ENCODE measurements around the gene PPM1J. TPM values are rescaled to one million over a fixed set of nuclear protein-coding genes. Genes with fewer than 3 reads are reported as not detected.

The PPM1J gene
- total RNA-seq, 1 experiment from 2014 or later, result 19.3 TPM

DNA sequence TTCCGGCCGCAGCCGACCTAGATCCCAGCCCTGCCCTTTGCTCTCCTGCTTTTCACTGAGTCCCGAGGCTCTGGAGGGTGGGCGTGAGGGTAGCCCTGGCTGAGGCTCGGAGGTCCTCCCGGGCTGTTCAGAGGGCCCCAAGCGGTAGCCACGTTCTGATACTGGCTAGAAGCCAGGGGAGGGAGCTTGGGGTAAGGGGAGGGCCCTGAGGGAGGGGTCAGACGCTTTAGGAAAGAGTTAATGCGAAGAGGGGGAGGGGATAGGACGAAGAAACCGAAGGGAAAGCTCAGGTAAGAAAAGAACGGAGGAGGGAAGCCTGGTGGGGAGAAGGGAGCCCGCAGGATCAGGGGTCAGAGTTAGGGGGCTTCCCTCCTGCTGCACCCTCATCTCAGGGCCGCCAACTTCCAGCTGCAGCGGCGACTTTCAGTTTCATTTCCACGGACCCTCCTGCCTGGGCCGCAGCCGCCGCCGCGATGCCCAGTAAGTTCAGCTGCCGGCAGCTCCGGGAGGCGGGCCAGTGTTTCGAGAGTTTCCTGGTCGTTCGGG lies 40.6 kb downstream of the PPM1J start, which contains the start of gene MOV10 (continued):
- TF ChIP-seq, protein P1, sequence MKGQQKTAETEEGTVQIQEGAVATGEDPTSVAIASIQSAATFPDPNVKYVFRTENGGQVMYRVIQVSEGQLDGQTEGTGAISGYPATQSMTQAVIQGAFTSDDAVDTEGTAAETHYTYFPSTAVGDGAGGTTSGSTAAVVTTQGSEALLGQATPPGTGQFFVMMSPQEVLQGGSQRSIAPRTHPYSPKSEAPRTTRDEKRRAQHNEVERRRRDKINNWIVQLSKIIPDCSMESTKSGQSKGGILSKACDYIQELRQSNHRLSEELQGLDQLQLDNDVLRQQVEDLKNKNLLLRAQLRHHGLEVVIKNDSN (CRISPR knock-in tag; IDR thresholded peaks at IDR 0.05), result no peak
- TF ChIP-seq, protein P2, sequence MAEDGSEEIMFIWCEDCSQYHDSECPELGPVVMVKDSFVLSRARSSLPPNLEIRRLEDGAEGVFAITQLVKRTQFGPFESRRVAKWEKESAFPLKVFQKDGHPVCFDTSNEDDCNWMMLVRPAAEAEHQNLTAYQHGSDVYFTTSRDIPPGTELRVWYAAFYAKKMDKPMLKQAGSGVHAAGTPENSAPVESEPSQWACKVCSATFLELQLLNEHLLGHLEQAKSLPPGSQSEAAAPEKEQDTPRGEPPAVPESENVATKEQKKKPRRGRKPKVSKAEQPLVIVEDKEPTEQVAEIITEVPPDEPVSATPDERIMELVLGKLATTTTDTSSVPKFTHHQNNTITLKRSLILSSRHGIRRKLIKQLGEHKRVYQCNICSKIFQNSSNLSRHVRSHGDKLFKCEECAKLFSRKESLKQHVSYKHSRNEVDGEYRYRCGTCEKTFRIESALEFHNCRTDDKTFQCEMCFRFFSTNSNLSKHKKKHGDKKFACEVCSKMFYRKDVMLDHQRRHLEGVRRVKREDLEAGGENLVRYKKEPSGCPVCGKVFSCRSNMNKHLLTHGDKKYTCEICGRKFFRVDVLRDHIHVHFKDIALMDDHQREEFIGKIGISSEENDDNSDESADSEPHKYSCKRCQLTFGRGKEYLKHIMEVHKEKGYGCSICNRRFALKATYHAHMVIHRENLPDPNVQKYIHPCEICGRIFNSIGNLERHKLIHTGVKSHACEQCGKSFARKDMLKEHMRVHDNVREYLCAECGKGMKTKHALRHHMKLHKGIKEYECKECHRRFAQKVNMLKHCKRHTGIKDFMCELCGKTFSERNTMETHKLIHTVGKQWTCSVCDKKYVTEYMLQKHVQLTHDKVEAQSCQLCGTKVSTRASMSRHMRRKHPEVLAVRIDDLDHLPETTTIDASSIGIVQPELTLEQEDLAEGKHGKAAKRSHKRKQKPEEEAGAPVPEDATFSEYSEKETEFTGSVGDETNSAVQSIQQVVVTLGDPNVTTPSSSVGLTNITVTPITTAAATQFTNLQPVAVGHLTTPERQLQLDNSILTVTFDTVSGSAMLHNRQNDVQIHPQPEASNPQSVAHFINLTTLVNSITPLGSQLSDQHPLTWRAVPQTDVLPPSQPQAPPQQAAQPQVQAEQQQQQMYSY (CRISPR knock-in tag; IDR thresholded peaks at IDR 0.05), result peak; percentile 79
- TF ChIP-seq, protein P3, sequence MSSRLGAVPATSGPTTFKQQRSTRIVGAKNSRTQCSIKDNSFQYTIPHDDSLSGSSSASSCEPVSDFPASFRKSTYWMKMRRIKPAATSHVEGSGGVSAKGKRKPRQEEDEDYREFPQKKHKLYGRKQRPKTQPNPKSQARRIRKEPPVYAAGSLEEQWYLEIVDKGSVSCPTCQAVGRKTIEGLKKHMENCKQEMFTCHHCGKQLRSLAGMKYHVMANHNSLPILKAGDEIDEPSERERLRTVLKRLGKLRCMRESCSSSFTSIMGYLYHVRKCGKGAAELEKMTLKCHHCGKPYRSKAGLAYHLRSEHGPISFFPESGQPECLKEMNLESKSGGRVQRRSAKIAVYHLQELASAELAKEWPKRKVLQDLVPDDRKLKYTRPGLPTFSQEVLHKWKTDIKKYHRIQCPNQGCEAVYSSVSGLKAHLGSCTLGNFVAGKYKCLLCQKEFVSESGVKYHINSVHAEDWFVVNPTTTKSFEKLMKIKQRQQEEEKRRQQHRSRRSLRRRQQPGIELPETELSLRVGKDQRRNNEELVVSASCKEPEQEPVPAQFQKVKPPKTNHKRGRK (CRISPR knock-in tag; IDR thresholded peaks at IDR 0.05; ENCODE audit: borderline replicate concordance), result no peak
- TF ChIP-seq, protein P4, sequence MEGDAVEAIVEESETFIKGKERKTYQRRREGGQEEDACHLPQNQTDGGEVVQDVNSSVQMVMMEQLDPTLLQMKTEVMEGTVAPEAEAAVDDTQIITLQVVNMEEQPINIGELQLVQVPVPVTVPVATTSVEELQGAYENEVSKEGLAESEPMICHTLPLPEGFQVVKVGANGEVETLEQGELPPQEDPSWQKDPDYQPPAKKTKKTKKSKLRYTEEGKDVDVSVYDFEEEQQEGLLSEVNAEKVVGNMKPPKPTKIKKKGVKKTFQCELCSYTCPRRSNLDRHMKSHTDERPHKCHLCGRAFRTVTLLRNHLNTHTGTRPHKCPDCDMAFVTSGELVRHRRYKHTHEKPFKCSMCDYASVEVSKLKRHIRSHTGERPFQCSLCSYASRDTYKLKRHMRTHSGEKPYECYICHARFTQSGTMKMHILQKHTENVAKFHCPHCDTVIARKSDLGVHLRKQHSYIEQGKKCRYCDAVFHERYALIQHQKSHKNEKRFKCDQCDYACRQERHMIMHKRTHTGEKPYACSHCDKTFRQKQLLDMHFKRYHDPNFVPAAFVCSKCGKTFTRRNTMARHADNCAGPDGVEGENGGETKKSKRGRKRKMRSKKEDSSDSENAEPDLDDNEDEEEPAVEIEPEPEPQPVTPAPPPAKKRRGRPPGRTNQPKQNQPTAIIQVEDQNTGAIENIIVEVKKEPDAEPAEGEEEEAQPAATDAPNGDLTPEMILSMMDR (IDR thresholded peaks at IDR 0.05), result no peak
- TF ChIP-seq, protein P5, sequence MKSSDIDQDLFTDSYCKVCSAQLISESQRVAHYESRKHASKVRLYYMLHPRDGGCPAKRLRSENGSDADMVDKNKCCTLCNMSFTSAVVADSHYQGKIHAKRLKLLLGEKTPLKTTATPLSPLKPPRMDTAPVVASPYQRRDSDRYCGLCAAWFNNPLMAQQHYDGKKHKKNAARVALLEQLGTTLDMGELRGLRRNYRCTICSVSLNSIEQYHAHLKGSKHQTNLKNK (CRISPR knock-in tag; IDR thresholded peaks at IDR 0.05), result no peak
- TF ChIP-seq NFE2L1 (CRISPR knock-in tag; IDR thresholded peaks at IDR 0.05) (0 out of 2 replicates have a peak, but pooled peaks have one; percentile 44), ZNF423 (CRISPR knock-in tag; IDR thresholded peaks at IDR 0.05) (no peak), FOXJ3 (CRISPR knock-in tag; IDR thresholded peaks at IDR 0.05; ENCODE audit: borderline replicate concordance) (no peak), ELF4 (CRISPR knock-in tag; IDR thresholded peaks at IDR 0.05; ENCODE audit: low read depth) (no peak), SP1 (CRISPR knock-in tag; conservative IDR thresholded peaks at IDR 0.05) (no peak; the same call in none of the 2 replicates), ZNF317 (CRISPR knock-in tag; IDR thresholded peaks at IDR 0.05; ENCODE audit: borderline replicate concordance, low read depth) (no peak), ZNF671 (CRISPR knock-in tag; IDR thresholded peaks at IDR 0.05) (no peak; the same call in 1 of the 2 replicates), NFATC4 (CRISPR knock-in tag; IDR thresholded peaks at IDR 0.05) (no peak), TCF7 (CRISPR knock-in tag; IDR thresholded peaks at IDR 0.05; ENCODE audit: low read depth) (no peak), ZNF396 (CRISPR knock-in tag; IDR thresholded peaks at IDR 0.05; ENCODE audit: borderline replicate concordance) (no peak), FOXP1 (CRISPR knock-in tag; IDR thresholded peaks at IDR 0.05; ENCODE audit: borderline replicate concordance) (no peak)
- TF ChIP-seq, protein P6, sequence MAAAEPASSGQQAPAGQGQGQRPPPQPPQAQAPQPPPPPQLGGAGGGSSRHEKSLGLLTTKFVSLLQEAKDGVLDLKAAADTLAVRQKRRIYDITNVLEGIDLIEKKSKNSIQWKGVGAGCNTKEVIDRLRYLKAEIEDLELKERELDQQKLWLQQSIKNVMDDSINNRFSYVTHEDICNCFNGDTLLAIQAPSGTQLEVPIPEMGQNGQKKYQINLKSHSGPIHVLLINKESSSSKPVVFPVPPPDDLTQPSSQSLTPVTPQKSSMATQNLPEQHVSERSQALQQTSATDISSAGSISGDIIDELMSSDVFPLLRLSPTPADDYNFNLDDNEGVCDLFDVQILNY (CRISPR knock-in tag; IDR thresholded peaks at IDR 0.05), result no peak
- TF ChIP-seq, protein P7, sequence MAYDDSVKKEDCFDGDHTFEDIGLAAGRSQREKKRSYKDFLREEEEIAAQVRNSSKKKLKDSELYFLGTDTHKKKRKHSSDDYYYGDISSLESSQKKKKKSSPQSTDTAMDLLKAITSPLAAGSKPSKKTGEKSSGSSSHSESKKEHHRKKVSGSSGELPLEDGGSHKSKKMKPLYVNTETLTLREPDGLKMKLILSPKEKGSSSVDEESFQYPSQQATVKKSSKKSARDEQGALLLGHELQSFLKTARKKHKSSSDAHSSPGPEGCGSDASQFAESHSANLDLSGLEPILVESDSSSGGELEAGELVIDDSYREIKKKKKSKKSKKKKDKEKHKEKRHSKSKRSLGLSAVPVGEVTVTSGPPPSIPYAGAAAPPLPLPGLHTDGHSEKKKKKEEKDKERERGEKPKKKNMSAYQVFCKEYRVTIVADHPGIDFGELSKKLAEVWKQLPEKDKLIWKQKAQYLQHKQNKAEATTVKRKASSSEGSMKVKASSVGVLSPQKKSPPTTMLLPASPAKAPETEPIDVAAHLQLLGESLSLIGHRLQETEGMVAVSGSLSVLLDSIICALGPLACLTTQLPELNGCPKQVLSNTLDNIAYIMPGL (CRISPR knock-in tag; IDR thresholded peaks at IDR 0.05), result 0 out of 2 replicates have a peak, but pooled peaks have one; percentile 6
- TF ChIP-seq, protein P8, sequence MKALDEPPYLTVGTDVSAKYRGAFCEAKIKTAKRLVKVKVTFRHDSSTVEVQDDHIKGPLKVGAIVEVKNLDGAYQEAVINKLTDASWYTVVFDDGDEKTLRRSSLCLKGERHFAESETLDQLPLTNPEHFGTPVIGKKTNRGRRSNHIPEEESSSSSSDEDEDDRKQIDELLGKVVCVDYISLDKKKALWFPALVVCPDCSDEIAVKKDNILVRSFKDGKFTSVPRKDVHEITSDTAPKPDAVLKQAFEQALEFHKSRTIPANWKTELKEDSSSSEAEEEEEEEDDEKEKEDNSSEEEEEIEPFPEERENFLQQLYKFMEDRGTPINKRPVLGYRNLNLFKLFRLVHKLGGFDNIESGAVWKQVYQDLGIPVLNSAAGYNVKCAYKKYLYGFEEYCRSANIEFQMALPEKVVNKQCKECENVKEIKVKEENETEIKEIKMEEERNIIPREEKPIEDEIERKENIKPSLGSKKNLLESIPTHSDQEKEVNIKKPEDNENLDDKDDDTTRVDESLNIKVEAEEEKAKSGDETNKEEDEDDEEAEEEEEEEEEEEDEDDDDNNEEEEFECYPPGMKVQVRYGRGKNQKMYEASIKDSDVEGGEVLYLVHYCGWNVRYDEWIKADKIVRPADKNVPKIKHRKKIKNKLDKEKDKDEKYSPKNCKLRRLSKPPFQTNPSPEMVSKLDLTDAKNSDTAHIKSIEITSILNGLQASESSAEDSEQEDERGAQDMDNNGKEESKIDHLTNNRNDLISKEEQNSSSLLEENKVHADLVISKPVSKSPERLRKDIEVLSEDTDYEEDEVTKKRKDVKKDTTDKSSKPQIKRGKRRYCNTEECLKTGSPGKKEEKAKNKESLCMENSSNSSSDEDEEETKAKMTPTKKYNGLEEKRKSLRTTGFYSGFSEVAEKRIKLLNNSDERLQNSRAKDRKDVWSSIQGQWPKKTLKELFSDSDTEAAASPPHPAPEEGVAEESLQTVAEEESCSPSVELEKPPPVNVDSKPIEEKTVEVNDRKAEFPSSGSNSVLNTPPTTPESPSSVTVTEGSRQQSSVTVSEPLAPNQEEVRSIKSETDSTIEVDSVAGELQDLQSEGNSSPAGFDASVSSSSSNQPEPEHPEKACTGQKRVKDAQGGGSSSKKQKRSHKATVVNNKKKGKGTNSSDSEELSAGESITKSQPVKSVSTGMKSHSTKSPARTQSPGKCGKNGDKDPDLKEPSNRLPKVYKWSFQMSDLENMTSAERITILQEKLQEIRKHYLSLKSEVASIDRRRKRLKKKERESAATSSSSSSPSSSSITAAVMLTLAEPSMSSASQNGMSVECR (CRISPR knock-in tag; IDR thresholded peaks at IDR 0.05; ENCODE audit: borderline replicate concordance), result peak; percentile 27; the same call in 1 of the 2 replicates
- TF ChIP-seq, protein P9, sequence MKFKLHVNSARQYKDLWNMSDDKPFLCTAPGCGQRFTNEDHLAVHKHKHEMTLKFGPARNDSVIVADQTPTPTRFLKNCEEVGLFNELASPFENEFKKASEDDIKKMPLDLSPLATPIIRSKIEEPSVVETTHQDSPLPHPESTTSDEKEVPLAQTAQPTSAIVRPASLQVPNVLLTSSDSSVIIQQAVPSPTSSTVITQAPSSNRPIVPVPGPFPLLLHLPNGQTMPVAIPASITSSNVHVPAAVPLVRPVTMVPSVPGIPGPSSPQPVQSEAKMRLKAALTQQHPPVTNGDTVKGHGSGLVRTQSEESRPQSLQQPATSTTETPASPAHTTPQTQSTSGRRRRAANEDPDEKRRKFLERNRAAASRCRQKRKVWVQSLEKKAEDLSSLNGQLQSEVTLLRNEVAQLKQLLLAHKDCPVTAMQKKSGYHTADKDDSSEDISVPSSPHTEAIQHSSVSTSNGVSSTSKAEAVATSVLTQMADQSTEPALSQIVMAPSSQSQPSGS (CRISPR knock-in tag; IDR thresholded peaks at IDR 0.05; ENCODE audit: borderline replicate concordance, low read depth), result no peak
